Stimulated activated CD8-positive, alpha-beta memory T cell treated with anti-CD3 and anti-CD28 coated beads, Interleukin-7, amount 100 ng/mL, for 1 hour (primary cell): ENCODE data around the gene SLC25A17.
"Not testable (repeated sequence)": the region's sequence is repeated elsewhere in the genome, so short reads cannot be mapped to it uniquely, and the experiment has no call there.

Experiments
- DNase-seq, 2 donors: peaks; one replicate each; pipeline ENCODE4 v3.0.0-alpha.2; 2020; ENCODE audit warnings: low read depth in 2 of 2

The SLC25A17 gene

DNA sequence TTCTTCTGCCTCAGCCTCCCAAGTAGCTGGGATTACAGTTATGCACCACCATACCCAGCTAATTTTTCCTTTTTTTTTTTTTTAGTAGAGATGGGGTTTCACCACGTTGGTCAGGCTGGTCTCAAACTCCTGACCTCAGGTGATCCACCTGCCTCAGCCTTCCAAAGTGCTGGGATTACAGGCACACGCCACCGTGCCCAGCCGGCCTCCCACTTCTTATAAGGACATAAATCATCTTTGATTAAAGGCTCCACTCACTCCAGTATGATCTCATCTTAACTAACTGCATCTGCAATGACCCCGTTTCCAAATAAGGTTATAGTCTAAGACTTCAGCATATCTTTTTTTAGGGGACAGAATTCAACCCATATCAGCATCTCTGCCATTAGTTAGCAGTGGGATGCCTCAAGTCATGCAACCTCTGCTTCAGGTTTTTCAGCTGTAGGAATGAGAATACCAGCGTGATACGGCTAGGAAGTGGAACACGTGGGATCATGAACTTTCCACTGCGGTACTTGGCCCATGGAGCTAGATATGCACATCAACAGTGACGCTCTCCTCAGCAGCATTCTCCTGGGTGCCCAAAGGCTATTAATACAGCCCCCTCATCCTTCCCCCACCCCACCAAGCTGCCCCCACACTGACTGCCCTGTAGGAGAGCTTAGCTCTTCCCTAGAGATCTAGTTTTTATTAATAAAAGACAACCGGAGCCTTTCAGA, 98.4 kb downstream of the SLC25A17 start:
- DNase-seq, result no peak

DNA sequence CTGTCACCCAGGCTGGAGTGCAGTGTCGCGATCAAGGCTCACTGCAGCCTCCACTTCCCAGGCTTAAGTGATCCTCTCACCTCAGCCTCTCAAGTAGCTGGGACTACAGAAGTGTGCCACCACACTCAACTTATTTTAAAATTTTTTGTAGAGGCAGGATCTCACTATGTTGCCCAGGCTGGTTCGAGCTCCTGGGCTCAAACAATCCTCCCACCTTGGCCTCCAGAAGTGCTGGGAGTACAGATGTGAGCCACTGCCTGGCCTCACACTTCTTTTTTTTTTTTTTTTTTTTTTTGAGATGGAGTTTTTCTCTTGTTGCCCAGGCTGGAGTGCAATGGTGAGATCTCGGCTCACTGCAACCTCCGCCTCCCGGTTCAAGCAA, 99.0 kb downstream of the SLC25A17 start:
- DNase-seq, result not testable (repeated sequence)
